ENCODE results near the gene FEZF2. TPM values are rescaled to one million over a fixed set of nuclear protein-coding genes. Genes with fewer than 3 reads are reported as not detected.

Gene FEZF2
- total and polyA plus RNA-seq, 9 of the 15 experiments (the other 6 are each of a cell fraction or from before 2014, with no cell fraction given), result not detected

GRCh38 chr3:62356356-62356755 lies 17.0 kb downstream of the FEZF2 start:
- intact Hi-C loops (cut with micrococcal nuclease), result no loop called here
- BruUV-seq (replicated peaks), result no TSS peak
- in situ Hi-C loops (cut with MboI), result no loop called here
- TF ChIP-seq ZFP91 (CRISPR knock-in tag; IDR thresholded peaks at IDR 0.05) (no peak), MLX (CRISPR knock-in tag; conservative IDR thresholded peaks at IDR 0.05) (no peak), PBX2 (CRISPR knock-in tag; IDR thresholded peaks at IDR 0.05; ENCODE audit: low read depth) (no peak), PBX2 (tag; conservative IDR thresholded peaks at IDR 0.05; ENCODE audit: low read depth) (no peak), JUND (IDR thresholded peaks at IDR 0.05; ENCODE audit: borderline replicate concordance, low read depth, low read length) (no peak), JUND (tag; IDR thresholded peaks at IDR 0.05; ENCODE audit: borderline replicate concordance, low read depth, low read length) (no peak), HMG20B (CRISPR knock-in tag; IDR thresholded peaks at IDR 0.05) (no peak), EGR1 (conservative IDR thresholded peaks at IDR 0.05) (no peak), NKRF (IDR thresholded peaks at IDR 0.05; ENCODE audit: borderline replicate concordance) (no peak), MCM2 (IDR thresholded peaks at IDR 0.05; ENCODE audit: low read depth) (no peak), SMAD2 (IDR thresholded peaks at IDR 0.05; ENCODE audit: low read depth, low read length) (no peak), CCAR2 (IDR thresholded peaks at IDR 0.05; ENCODE audit: low read depth, low read length) (no peak), POLR2H (tag; IDR thresholded peaks at IDR 0.05; ENCODE audit: low read depth) (no peak), NCOA4 (IDR thresholded peaks at IDR 0.05; ENCODE audit: partially characterized antibody) (no peak), CREB3L1 (IDR thresholded peaks at IDR 0.05; ENCODE audit: borderline replicate concordance, low read depth) (no peak)

More at GRCh38 chr3:62356356-62356755, 17.0 kb downstream of the FEZF2 start:
- H3K27ac ChIP-seq (ENCODE audit: extremely low read depth, low read depth, low read length), result no peak overlapping the region
- no peaks in the 10 kb centered on the region for H4K20me1 ChIP-seq (replicated peaks; ENCODE audit: control insufficient read depth, insufficient read depth, low read length)
- DNase-seq (ENCODE audit: extremely low read depth in 1 of 4, low spot score in 3 of 4) (no peak), FAIRE-seq (no peak), ATAC-seq (no peak)
- H3K4me1 ChIP-seq (replicated peaks in 1 of 2; ENCODE audit: control insufficient read depth in 2 of 2, insufficient read depth in 2 of 2, low read length in 2 of 2), result no peaks in the 10 kb centered on the region
- H3K9me3 ChIP-seq (replicated peaks; ENCODE audit: control insufficient read depth, insufficient read depth, low read depth, low read length), result no peaks in the 10 kb centered on the region
- H3K79me2 ChIP-seq (ENCODE audit: control insufficient read depth, insufficient read depth, low read length), result no peaks in the 10 kb centered on the region
- no peaks in the 10 kb centered on the region for H3K9me1 ChIP-seq (ENCODE audit: control insufficient read depth, insufficient read depth, low read length)
- H3K4me3 ChIP-seq, result no peak overlapping the region
- ChIA-PET POLR2A (no interaction called here), CTCF (ENCODE audit: low intra/inter-chr PET ratio) (no interaction called here)
- H3K4me2 ChIP-seq (ENCODE audit: insufficient read depth, low read length), result no peak overlapping the region
- H3K27me3 ChIP-seq (ENCODE audit: control insufficient read depth in 2 of 2, insufficient read depth in 2 of 2, low read length in 2 of 2), result no peaks in the 10 kb centered on the region
- H3K36me3 ChIP-seq (ENCODE audit: control insufficient read depth, insufficient read depth, low read length), result no peaks in the 10 kb centered on the region
- H3K9ac ChIP-seq (ENCODE audit: insufficient read depth in 1 of 2, low read depth in 2 of 2, low read length in 2 of 2), result no peak overlapping the region
- H2AFZ ChIP-seq (ENCODE audit: low read depth, low read length), result no peak overlapping the region
